ENCODE results near the gene UBE2L3. TPM values are rescaled to one million over a fixed set of nuclear protein-coding genes. Genes with fewer than 3 reads are reported as not detected.

UBE2L3 gene
- total and polyA plus RNA-seq, 2 of the 8 experiments (the other 6 are each of a cell fraction or from before 2014, with no cell fraction given) = 63.5 to 90.0 TPM

- H3K4me2 ChIP-seq (ENCODE audit: insufficient read depth in 1 of 2, low read depth in 2 of 2, low read length in 2 of 2) = peak overlapping the region; percentile 17 to 91; a peak in 2 of 4 replicates
- no peaks in the 10 kb centered on the region for H3K79me1 ChIP-seq (ENCODE audit: low read depth, low read length)
- H3K23me2 ChIP-seq (ENCODE audit: low read depth, low read length) = peaks cover 5% of the 10 kb centered on the region; the same call in 1 of the 2 replicates
- no peak overlapping the region for H3K4ac ChIP-seq (replicated peaks; ENCODE audit: insufficient read length, low read depth, low read length)
- ChIA-PET POLR2A (ENCODE audit: partially characterized antibody) (interaction anchor here (1.5 to 5.7 kb wide), 4 partner anchors 11 to 39 kb away, joined by 4 to 74 read pairs (median 29); partner anchors contain the start of genes CCDC116 and YDJC), CTCF (ENCODE audit: partially characterized antibody) (interaction anchor here (0.7 to 22.2 kb wide), 9 partner anchors 11 to 88 kb away, joined by 3 to 499 read pairs (median 17); partner anchors contain the start of genes CCDC116 and YDJC)
- no peak overlapping the region for H2BK120ac ChIP-seq (replicated peaks; ENCODE audit: low read depth, low read length)
- H2BK5ac ChIP-seq (ENCODE audit: low read depth, low read length) = no peak overlapping the region
- no peak overlapping the region for H2BK15ac ChIP-seq (ENCODE audit: low read length)
- 83% methylated on average over 5 of the region's 5 CpGs; no CpG with 5 or more reads in 1 of the 2 experiments for WGBS, 2 experiments (ENCODE audit: extremely low coverage in 1 of 2, insufficient coverage in 1 of 2, insufficient read length in 1 of 2, insufficient replicate concordance in 2 of 2, low coverage in 1 of 2, low lambda C conversion rate in 2 of 2, missing lambda C conversion rate in 1 of 2)
- H3K27me3 ChIP-seq (replicated peaks in 1 of 4; ENCODE audit: control insufficient read depth in 3 of 4, extremely low read depth in 1 of 4, insufficient read depth in 3 of 4, low read length in 3 of 4) = peaks cover 0 to 7% (median 1%) of the 10 kb centered on the region in 4 experiments; a peak in 4 of 7 replicates
- H3K36me3 ChIP-seq (ENCODE audit: control insufficient read depth in 2 of 4, insufficient read depth in 4 of 4, low read length in 3 of 4) = no peaks in the 10 kb centered on the region
- no peak for TF ChIP-seq RXRA (IDR thresholded peaks at IDR 0.05; ENCODE audit: insufficient read depth, low read depth, low read length)
- TF ChIP-seq MAFK (IDR thresholded peaks at IDR 0.05; ENCODE audit: low read depth, low read length) = no peak
- TF ChIP-seq POU5F1 (IDR thresholded peaks at IDR 0.05; ENCODE audit: low read depth, low read length) = no peak
- no peak for TF ChIP-seq HDAC6 (IDR thresholded peaks at IDR 0.05; ENCODE audit: low read depth, low read length)
- no peak for TF ChIP-seq HDAC2 (IDR thresholded peaks at IDR 0.05; ENCODE audit: borderline replicate concordance in 1 of 2, low read depth in 2 of 2, low read length in 2 of 2)
- TF ChIP-seq MAX (IDR thresholded peaks at IDR 0.05) = no peak
- TF ChIP-seq TEAD4 (IDR thresholded peaks at IDR 0.05; ENCODE audit: low read depth, low read length) = no peak
- H3K56ac ChIP-seq (replicated peaks; ENCODE audit: insufficient read length, low read depth, low read length) = no peak overlapping the region
- peak overlapping the region in 1 of 4 experiments; percentile 77; a peak in 1 of 8 replicates for H3K4me3 ChIP-seq (ENCODE audit: extremely low read depth in 1 of 4, insufficient read depth in 2 of 4, low read depth in 3 of 4, low read length in 4 of 4)
- DNase-seq (ENCODE audit: low read depth in 1 of 2, low spot score in 2 of 2) (no peak), FAIRE-seq (no peak)
- H3K14ac ChIP-seq (ENCODE audit: insufficient read length) = no peak overlapping the region
- no peak overlapping the region for H3K9ac ChIP-seq (replicated peaks in 1 of 4; ENCODE audit: extremely low read depth in 1 of 4, low read depth in 3 of 4, low read length in 3 of 4)
- no peaks in the 10 kb centered on the region for H3K9me3 ChIP-seq (ENCODE audit: insufficient read depth in 2 of 2, low read depth in 1 of 2, low read length in 1 of 2)
- no peak overlapping the region for H3K18ac ChIP-seq (ENCODE audit: extremely low read depth, low read length)
- H3K27ac ChIP-seq (ENCODE audit: low read depth, low read length) = no peak overlapping the region
- H2BK12ac ChIP-seq (ENCODE audit: low read depth, low read length) = no peak overlapping the region
- H4K91ac ChIP-seq (replicated peaks; ENCODE audit: insufficient read length, low read length) = no peak overlapping the region
- H3K23ac ChIP-seq (ENCODE audit: insufficient read length) = no peak overlapping the region
- H3K79me2 ChIP-seq (ENCODE audit: control insufficient read depth in 1 of 2, insufficient read depth in 2 of 2, low read length in 2 of 2) = no peaks in the 10 kb centered on the region
- no peak overlapping the region for H2AK5ac ChIP-seq (ENCODE audit: low read depth, low read length)
- no peak overlapping the region for H4K5ac ChIP-seq (ENCODE audit: insufficient read length, low read depth, low read length)
- peaks cover 0 to 5% (median 2%) of the 10 kb centered on the region in 4 experiments; a peak in 4 of 7 replicates for H3K4me1 ChIP-seq (replicated peaks in 1 of 4; ENCODE audit: control insufficient read depth in 3 of 4, insufficient read depth in 4 of 4, low read length in 3 of 4)
- no peak overlapping the region for H4K8ac ChIP-seq (ENCODE audit: extremely low read depth, insufficient read depth, low read length)
- H2BK20ac ChIP-seq (ENCODE audit: low read length) = no peak overlapping the region
- no peak overlapping the region for H2AFZ ChIP-seq (ENCODE audit: low read length)
- peaks cover 0 to 10% of the 10 kb centered on the region in 2 experiments for H4K20me1 ChIP-seq (replicated peaks in 1 of 2; ENCODE audit: control insufficient read depth in 1 of 2, insufficient read depth in 2 of 2, low read length in 2 of 2)
Observed at GRCh38 chr22:21640810-21641209, 73.3 kb downstream of the UBE2L3 start.
